Kidney (tissue), 22 donors: ENCODE measurements around the gene TMEM14A. TPM values are rescaled to one million over a fixed set of nuclear protein-coding genes. Genes with fewer than 3 reads are reported as not detected.
A peak's percentile ranks its signal among the peaks of the same experiment; 100 is the strongest.

Experiments used
- DNase-seq, 5 donors: peaks; one replicate each; pipeline ENCODE4 v3.0.0-alpha.2; 2013 to 2020
- FAIRE-seq: peaks from 2 replicates; lab custom pipeline; 2012; peaks lifted over from hg19 to GRCh38; lab: Jason Lieb, UNC
- H3K27ac ChIP-seq, 2 donors: one replicate each; pipeline ENCODE4 v1.7.0; 2013; ENCODE audit warnings: low read depth in 2 of 2, low read length in 2 of 2, inconsistent platforms in 1 of 2
- H3K27me3 ChIP-seq: one replicate; pipeline ENCODE4 v1.7.1; 2013; ENCODE audit warnings: low read length, inconsistent platforms; ENCODE audit not compliant: control insufficient read depth, insufficient read depth
- H3K36me3 ChIP-seq, 3 donors: one replicate each; pipeline versions ENCODE4 v1.7.0 to v1.7.1; 2013; ENCODE audit warnings: low read length in 3 of 3, control low read depth in 1 of 3, inconsistent platforms in 1 of 3; ENCODE audit not compliant: insufficient read depth in 3 of 3, control insufficient read depth in 2 of 3
- H3K4me1 ChIP-seq, 3 donors: one replicate each; pipeline versions ENCODE4 v1.7.0 to v1.7.1; 2013; ENCODE audit warnings: low read length in 3 of 3, inconsistent platforms in 1 of 3, low read depth in 1 of 3; ENCODE audit not compliant: control insufficient read depth in 2 of 3, insufficient read depth in 2 of 3
- H3K4me3 ChIP-seq, 3 donors: one replicate each; pipeline versions ENCODE4 v1.7.0 to v1.8.1; 2013; ENCODE audit warnings: low read length in 3 of 3, control low read depth in 1 of 3, inconsistent platforms in 1 of 3
- H3K9ac ChIP-seq, 3 donors: one replicate each; pipeline versions ENCODE4 v1.7.0 to v1.7.1; 2013; ENCODE audit warnings: low read length in 3 of 3, control low read depth in 1 of 3, inconsistent platforms in 1 of 3
- H3K9me3 ChIP-seq, 3 donors: one replicate each; pipeline versions ENCODE4 v1.7.0 to v1.7.1; 2013; ENCODE audit warnings: low read length in 3 of 3, control low read depth in 1 of 3, inconsistent platforms in 1 of 3; ENCODE audit not compliant: control insufficient read depth in 2 of 3, insufficient read depth in 1 of 3
- CTCF ChIP-seq: IDR thresholded peaks from 3 replicates; pipeline ENCODE4 v1.5.1; 2012; ENCODE audit warnings: mild to moderate bottlenecking, moderate library complexity, borderline replicate concordance; ENCODE audit not compliant: insufficient read depth; ENCODE audit errors: extremely low read depth
- intact Hi-C: fragments of 100-400 bp; cut with DNase I; formaldehyde crosslinking; loops from one replicate; pipeline ENCODE4 v1.11.1; 2022
- long read RNA-seq, 10 donors: library from polyadenylated mRNA in 1 of 10; unstranded in 1 of 10; transcript quantifications; one replicate each; pipeline ENCODE4 v2.0.0 and lab custom pipeline, GENCODE V29; 2021 to 2026
- polyA plus RNA-seq: library from polyadenylated mRNA; stranded (reverse); fragments of 350-450 nt; fragmentation: Illumina TruSeq; extraction: RNeasy Lipid Tissue Mini Kit (QIAGEN cat#74804); gene quantifications from one replicate; pipeline ENCODE4 v1.2.3, GENCODE V29; 2014; ENCODE audit warnings: low read depth, low replicate concordance; ENCODE audit not compliant: insufficient read depth
- total RNA-seq: library from RNA; stranded (reverse); fragmentation: NEBNext Ultra II Directional; extraction: Animal tissue kit (Norgen Biotek cat#: 25700); gene quantifications from one replicate; pipeline ENCODE4 v1.2.1, GENCODE V29; 2021
- donor health status: control.
- donor health status: control.
- donor health status: control.
- donor health status: control.
- donor health status: control.
- donor health status: DM: yes; HTN: yes; CAD: no.
- donor health status: Normal renal cell carcinoma (clear cell type).

The TMEM14A gene
- total RNA-seq: 23.8 TPM
- polyA plus RNA-seq: 48.8 TPM
- long read RNA-seq, donor 1, transcript TMEM14A-201 (5 exons, 992 nt): major isoform, 19 of 26 reads
- long read RNA-seq, donor 1, partial matches to known transcripts: 7 of 26 reads
- long read RNA-seq, donor 1, other reads (novel, unspliced or antisense): 0 of 26 reads
- long read RNA-seq, donor 2, transcript TMEM14A-201 (5 exons, 992 nt): major isoform, 22 of 29 reads
- long read RNA-seq, donor 2, partial matches to known transcripts: 7 of 29 reads
- long read RNA-seq, donor 2, other reads (novel, unspliced or antisense): 0 of 29 reads
- long read RNA-seq, donor 3, transcript TMEM14A-201 (5 exons, 992 nt): major isoform, 43 of 51 reads
- long read RNA-seq, donor 3, partial matches to known transcripts: 8 of 51 reads
- long read RNA-seq, donor 3, other reads (novel, unspliced or antisense): 0 of 51 reads
- long read RNA-seq, donor 4, transcript TMEM14A-201 (5 exons, 992 nt): major isoform, 35 of 35 reads
- long read RNA-seq, donor 4, partial matches to known transcripts: 0 of 35 reads
- long read RNA-seq, donor 4, other reads (novel, unspliced or antisense): 0 of 35 reads
- long read RNA-seq, donor 5, partial matches to known transcripts: 0 of 2 reads
- long read RNA-seq, donor 5, other reads (novel, unspliced or antisense): 0 of 2 reads
- long read RNA-seq, donor 6, transcript TMEM14A-201 (5 exons, 992 nt): major isoform, 102 of 121 reads
- long read RNA-seq, donor 6, partial matches to known transcripts: 13 of 121 reads
- long read RNA-seq, donor 6, other reads (novel, unspliced or antisense): 6 of 121 reads
- long read RNA-seq, donor 7, transcript TMEM14A-201 (5 exons, 992 nt): major isoform, 15 of 17 reads
- long read RNA-seq, donor 7, partial matches to known transcripts: 0 of 17 reads
- long read RNA-seq, donor 7, other reads (novel, unspliced or antisense): 2 of 17 reads
- long read RNA-seq, donor 8, transcript TMEM14A-201 (5 exons, 992 nt): major isoform, 29 of 29 reads
- long read RNA-seq, donor 8, partial matches to known transcripts: 0 of 29 reads
- long read RNA-seq, donor 8, other reads (novel, unspliced or antisense): 0 of 29 reads
- long read RNA-seq, donor 9, transcript TMEM14A-201 (5 exons, 992 nt): major isoform, 26 of 26 reads
- long read RNA-seq, donor 9, partial matches to known transcripts: 0 of 26 reads
- long read RNA-seq, donor 9, other reads (novel, unspliced or antisense): 0 of 26 reads
- long read RNA-seq, donor 10, transcript TMEM14A-201 (5 exons, 992 nt): major isoform, 21 of 36 reads
- long read RNA-seq, donor 10, partial matches to known transcripts: 15 of 36 reads
- long read RNA-seq, donor 10, other reads (novel, unspliced or antisense): 0 of 36 reads

- Histone ChIP-seq H3K4me3 (peak within 1 kb of the TSS; percentile 80 to 88 (median 84)), H3K9ac (peak within 1 kb of the TSS; percentile 60 to 62 (median 62)), H3K27me3 (no peaks in the 10 kb centered on the region), H3K36me3 (no peaks in the 10 kb centered on the region), H3K9me3 (no peaks in the 10 kb centered on the region), H3K4me1 (peaks cover 0 to 10% (median 8%) of the 10 kb centered on the region in 3 donors), H3K27ac (no peak within 1 kb of the TSS)
- DNase-seq (peak; percentile 95 to 98 (median 97)), FAIRE-seq (no peak)
- TF ChIP-seq CTCF: no peak
- intact Hi-C loops: no loop called here
Observed at GRCh38 chr6:52670502-52671409, at the start of gene TMEM14A. TMEM14A (plus strand) TSS chr6:52671113; CDS start chr6:52677103, 5,990 bp downstream.

GRCh38 chr6:52621631-52622030, 49.3 kb upstream of the TMEM14A start:
- DNase-seq: no peak
- H3K4me1 ChIP-seq: no peaks in the 10 kb centered on the region
- no peak overlapping the region for H3K4me3 ChIP-seq
- H3K27me3 ChIP-seq: no peaks in the 10 kb centered on the region
- H3K27ac ChIP-seq: no peak overlapping the region
- H3K9me3 ChIP-seq: no peaks in the 10 kb centered on the region
- TF ChIP-seq CTCF: no peak
- FAIRE-seq: no peak
- H3K9ac ChIP-seq: no peak overlapping the region
- H3K36me3 ChIP-seq: no peaks in the 10 kb centered on the region
- intact Hi-C loops: no loop called here

- H3K9me3 ChIP-seq: no peaks in the 10 kb centered on the region
- H3K9ac ChIP-seq: no peak overlapping the region
- no peak for FAIRE-seq
Observed at GRCh38 chr6:52622810-52623209, 48.1 kb upstream of the TMEM14A start.

More at GRCh38 chr6:52622810-52623209, 48.1 kb upstream of the TMEM14A start:
- H3K4me1 ChIP-seq: no peaks in the 10 kb centered on the region
- no peak for TF ChIP-seq CTCF
- H3K27me3 ChIP-seq: no peaks in the 10 kb centered on the region
- H3K4me3 ChIP-seq: no peak overlapping the region
- no peak overlapping the region for H3K27ac ChIP-seq
- no peak for DNase-seq
- intact Hi-C loops: no loop called here
- H3K36me3 ChIP-seq: no peaks in the 10 kb centered on the region
